GM12878 (cell line): ENCODE results near the gene ATP4A. TPM values are rescaled to one million over a fixed set of nuclear protein-coding genes. Genes with fewer than 3 reads are reported as not detected.
A peak's percentile ranks its signal among the peaks of the same experiment; 100 is the strongest.

Experiments used
- ATAC-seq: fragments of 200-7000 bp; cut with Tn5 transposase; 3 replicates; pipeline ENCODE4 v1.9.1; 2020; ENCODE audit warnings: mild to moderate bottlenecking, moderate library complexity
- BruUV-seq: library from RNA; stranded (reverse); fragments of 400-500 nt; replicated peaks from 2 replicates; lab custom pipeline; 2021; lab: Mats Ljungman, UMichigan
- CTCF ChIA-PET: fragments of 300-600 bp; sonication (Branson Sonifier 250); formaldehyde crosslinking; extraction: SDS; loops from one replicate; lab custom pipeline; 2021; ENCODE audit warnings: inconsistent platforms; lab: Yijun Ruan, JAX
- POLR2A ChIA-PET: fragments of 350-600 bp; formaldehyde crosslinking; extraction: SDS; loops from one replicate; lab custom pipeline; 2021; ENCODE audit warnings: inconsistent platforms; lab: Charles Lee
- RAD21 ChIA-PET: fragments of 300-600 bp; sonication (Branson Sonifier 250); formaldehyde crosslinking; loops from one replicate; lab custom pipeline; 2023; ENCODE audit warnings: antibody characterized with exemption; ENCODE audit not compliant: unreplicated experiment; lab: Charles Lee
- SMC1A ChIA-PET: fragments of 300-600 bp; sonication (Branson Sonifier 250); formaldehyde crosslinking; loops from one replicate; lab custom pipeline; 2023; ENCODE audit not compliant: unreplicated experiment, uncharacterized antibody; lab: Charles Lee
- DNase-seq: peaks from one replicate; pipeline ENCODE4 v3.0.0-alpha.2; 2011; ENCODE audit warnings: low read depth, low spot score
- FAIRE-seq: peaks from 3 replicates; lab custom pipeline; 2011; peaks lifted over from hg19 to GRCh38; lab: Jason Lieb, UNC
- H2AFZ ChIP-seq: 2 replicates; pipeline ENCODE4 v1.6.0; 2011; ENCODE audit warnings: low read depth, low read length, control low read depth; ENCODE audit not compliant: control insufficient read depth
- H3K27ac ChIP-seq: 2 replicates; pipeline ENCODE4 v1.5.1; 2011; ENCODE audit warnings: control low read depth; ENCODE audit not compliant: control insufficient read depth, insufficient read depth
- H3K27me3 ChIP-seq, 2 experiments: replicated peaks in 1 of 2; 2 replicates each; pipeline versions ENCODE4 v1.6.0 to v1.6.1; 2011; ENCODE audit warnings: low read length in 1 of 2; ENCODE audit not compliant: control insufficient read depth in 2 of 2, insufficient read depth in 2 of 2
- H3K36me3 ChIP-seq, 2 experiments: 2 replicates each; pipeline ENCODE4 v1.5.1; 2011; ENCODE audit warnings: low read length in 1 of 2; ENCODE audit not compliant: control insufficient read depth in 2 of 2, insufficient read depth in 2 of 2
- H3K4me1 ChIP-seq: 2 replicates; pipeline ENCODE4 v1.6.1; 2011; ENCODE audit warnings: mild to moderate bottlenecking, low read length, moderate library complexity, mixed read lengths; ENCODE audit not compliant: control insufficient read depth, insufficient read depth
- H3K4me2 ChIP-seq: 2 replicates; pipeline ENCODE4 v1.6.0; 2011; ENCODE audit warnings: control low read depth; ENCODE audit not compliant: control insufficient read depth, insufficient read depth
- H3K4me3 ChIP-seq: fragments of 200-600 bp; sonication (generic); 2 replicates; pipeline ENCODE4 v1.5.1; 2016
- H3K79me2 ChIP-seq: 2 replicates; pipeline ENCODE4 v1.6.0; 2011; ENCODE audit warnings: low read length; ENCODE audit not compliant: control insufficient read depth, insufficient read depth
- H3K9ac ChIP-seq: 2 replicates; pipeline ENCODE4 v1.8.0; 2011; ENCODE audit warnings: low read length, control low read depth, mixed read lengths; ENCODE audit not compliant: control insufficient read depth, insufficient read depth
- H3K9me3 ChIP-seq: replicated peaks from 3 replicates; pipeline ENCODE4 v1.5.1; 2011; ENCODE audit warnings: mild to moderate bottlenecking, low read length; ENCODE audit not compliant: control insufficient read depth, insufficient read depth
- H4K20me1 ChIP-seq: 2 replicates; pipeline ENCODE4 v1.6.0; 2011; ENCODE audit not compliant: control insufficient read depth, insufficient read depth
- BCLAF1 ChIP-seq: fragments of 450-650 bp; IDR thresholded peaks from 2 replicates; pipeline ENCODE4 v1.6.1; 2017; ENCODE audit warnings: antibody characterized with exemption, mild to moderate bottlenecking, moderate library complexity
- BHLHE40 ChIP-seq, 2 experiments: fragments of 450-650 bp in 1 of 2; IDR thresholded peaks; 2 replicates each; pipeline ENCODE4 v1.6.1; 2011 to 2017; ENCODE audit warnings: low read depth in 2 of 2, borderline replicate concordance in 1 of 2, improper control_type of control experiment in 1 of 2, low read length in 1 of 2, mild to moderate bottlenecking in 1 of 2
- BRCA1 ChIP-seq: IDR thresholded peaks from 2 replicates; pipeline ENCODE4 v1.6.1; 2011; ENCODE audit warnings: low read depth, low read length, improper control_type of control experiment
- CHD1 ChIP-seq: IDR thresholded peaks from 2 replicates; pipeline ENCODE4 v1.6.1; 2012; ENCODE audit warnings: low read depth, low read length, improper control_type of control experiment
- CHD2 ChIP-seq: IDR thresholded peaks from 2 replicates; pipeline ENCODE4 v1.6.1; 2011; ENCODE audit warnings: low read depth, low read length, improper control_type of control experiment, borderline replicate concordance
- E2F8 ChIP-seq: fragments of 450-650 bp; IDR thresholded peaks from 2 replicates; pipeline ENCODE4 v1.6.1; 2018; ENCODE audit warnings: mild to moderate bottlenecking, low read depth, moderate library complexity; ENCODE audit not compliant: partially characterized antibody
- IKZF1 ChIP-seq: fragments of 450-650 bp; conservative IDR thresholded peaks from 2 replicates; pipeline ENCODE4 v1.6.1; 2017; ENCODE audit warnings: antibody characterized with exemption, mild to moderate bottlenecking
- MTA2 ChIP-seq: fragments of 450-650 bp; IDR thresholded peaks from 2 replicates; pipeline ENCODE4 v1.6.1; 2016; ENCODE audit warnings: low read depth, mild to moderate bottlenecking, moderate library complexity
- NFIC ChIP-seq: IDR thresholded peaks from 2 replicates; pipeline ENCODE4 v1.6.1; 2012; ENCODE audit warnings: low read depth, mild to moderate bottlenecking, inconsistent platforms, low read length, moderate library complexity
- PAX5 ChIP-seq: IDR thresholded peaks from 2 replicates; pipeline ENCODE4 v1.6.1; 2011; ENCODE audit warnings: low read depth, low read length, borderline replicate concordance
- RB1 ChIP-seq: fragments of 450-650 bp; formaldehyde crosslinking; IDR thresholded peaks from 2 replicates; pipeline ENCODE4 v1.6.1; 2017; ENCODE audit warnings: mild to moderate bottlenecking, borderline replicate concordance
- SP1 ChIP-seq: IDR thresholded peaks from one replicate; pipeline ENCODE4 v1.6.1; 2011; ENCODE audit warnings: low read depth, low read length
- SRF ChIP-seq, 2 experiments: IDR thresholded peaks; 2 replicates each; pipeline ENCODE4 v1.6.1; 2011; ENCODE audit warnings: low read depth in 2 of 2, low read length in 2 of 2, mild to moderate bottlenecking in 1 of 2, moderate library complexity in 1 of 2
- TBL1XR1 ChIP-seq: IDR thresholded peaks from 2 replicates; pipeline ENCODE4 v1.6.1; 2012; ENCODE audit warnings: low read depth, low read length, improper control_type of control experiment
- WGBS: methylation state at CpG from one replicate; pipeline ENCODE4 v1.1.6; 2016; ENCODE audit warnings: low lambda C conversion rate; ENCODE audit not compliant: insufficient replicate concordance, insufficient coverage; ENCODE audit errors: missing lambda C conversion rate; 5-methylcytosine and 5-hydroxymethylcytosine counted together
- in situ Hi-C: fragments of 300-500 bp; cut with MboI; formaldehyde crosslinking; loops from 9 replicates; pipeline ENCODE4 v1.14.3; 2018; ENCODE audit warnings: mixed read lengths
- intact Hi-C: fragments of 100-400 bp; cut with micrococcal nuclease; formaldehyde crosslinking; loops from one replicate; pipeline ENCODE4 v1.14.2; 2022; ENCODE audit not compliant: unreplicated experiment
- polyA plus RNA-seq, 11 experiments: library from polyadenylated mRNA; depleted of rRNA in 4 of 11; unstranded in 6 of 11; stranded (reverse) in 5 of 11; fragments of >200 nt; fragmentation: Nextera tagmentation in 4 of 11; fragmentation: Illumina TruSeq in 1 of 11; extraction: Ambion mirVana in 4 of 11; extraction: Trizol in 1 of 11; gene quantifications; 1 replicate in 1 of 11; 2 replicates in 10 of 11; pipeline versions ENCODE4 v1.2.1 to v1.2.3, GENCODE V29; 2011 to 2016; ENCODE audit warnings: inconsistent platforms in 2 of 11, missing spikeins in 2 of 11, low read depth in 1 of 11
- total RNA-seq, 4 experiments: library from RNA; depleted of rRNA in 3 of 4; stranded (reverse); fragments of >200 nt in 3 of 4; fragmentation: Illumina TruSeq in 1 of 4; extraction: Trizol in 1 of 4; gene quantifications; 2 replicates each; pipeline versions ENCODE4 v1.2.1 to v1.2.3, GENCODE V29; 2013 to 2021
- TF ChIP-seq, protein P1 (sequence below): IDR thresholded peaks from 2 replicates; pipeline ENCODE4 v1.6.1; 2012; ENCODE audit warnings: low read depth, low read length, improper control_type of control experiment
- TF ChIP-seq, protein P2 (sequence below): IDR thresholded peaks from 2 replicates; pipeline ENCODE4 v1.6.1; 2011; ENCODE audit warnings: low read depth, mild to moderate bottlenecking, low read length, moderate library complexity, borderline replicate concordance; ENCODE audit errors: extremely low read depth

The ATP4A gene
- total and polyA plus RNA-seq, 10 of the 15 experiments (the other 5 are each of a cell fraction or from before 2014, with no cell fraction given), result 0.03 to 1.5 (median 0.11) TPM; not detected in 3

DNA sequence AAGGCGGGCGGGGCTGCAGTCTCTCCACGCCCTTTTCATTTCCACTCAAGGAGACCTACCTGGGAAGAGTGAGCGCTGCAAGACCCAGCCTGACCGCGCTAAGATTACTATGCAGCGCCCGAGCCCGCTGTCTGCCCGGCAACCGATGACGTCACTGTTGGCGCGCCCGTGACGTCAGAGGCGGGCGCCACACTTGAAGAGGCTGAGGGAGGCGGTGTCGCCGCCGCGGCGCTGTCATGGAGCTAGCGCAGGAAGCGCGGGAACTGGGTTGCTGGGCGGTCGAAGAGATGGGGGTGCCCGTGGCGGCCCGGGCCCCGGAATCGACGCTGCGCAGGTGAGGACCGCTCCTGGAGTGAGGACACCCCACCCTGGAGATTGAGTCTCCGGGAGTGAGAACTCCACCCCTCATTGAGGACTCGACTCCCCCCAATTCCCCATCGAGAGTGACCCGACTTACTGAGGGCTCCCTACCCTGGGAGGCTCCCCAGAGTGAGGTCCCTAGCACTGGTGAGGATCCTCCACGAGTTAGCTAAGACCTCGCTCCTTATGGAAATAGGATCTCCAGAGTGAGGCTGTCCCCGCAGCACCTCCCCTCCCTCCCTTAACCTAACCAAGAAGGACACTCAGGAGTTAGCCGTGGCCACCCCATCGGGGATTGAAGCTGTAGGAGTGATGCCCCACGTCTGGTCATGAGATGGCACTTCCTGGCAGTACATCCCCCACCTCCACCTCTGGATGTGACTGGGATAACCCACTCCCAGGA is 49.3 kb upstream of the ATP4A start, which contains the start of gene HAUS5:
Gene HAUS5, plus strand, starts transcription at position 177 of the 763 bp plus-strand sequence. Its CDS starts 60 bp downstream, at position 237.
- FAIRE-seq (peak; percentile 95), ATAC-seq (peak; percentile 92), DNase-seq (peak; percentile 70)
- H3K4me2 ChIP-seq, result peak within 1 kb of the TSS; percentile 57
- no peaks in the 10 kb centered on the region for H4K20me1 ChIP-seq
- H3K79me2 ChIP-seq, result peaks cover 4% of the 10 kb centered on the region
- CTCF ChIA-PET, result interaction anchor here (0.7 to 1.6 kb wide), 4 partner anchors 12 to 102 kb away, joined by 3 to 4 read pairs (median 3); no protein-coding TSS in a partner anchor
- no peaks in the 10 kb centered on the region for H3K36me3 ChIP-seq
- in situ Hi-C loops, result no loop called here
- WGBS, result 2% methylated on average over 47 of the region's 47 CpGs
- H3K9ac ChIP-seq, result peak within 1 kb of the TSS; percentile 95
- H3K4me3 ChIP-seq, result peak within 1 kb of the TSS; percentile 74
- H3K4me1 ChIP-seq, result peaks cover 17% of the 10 kb centered on the region
- intact Hi-C loops, result loop anchor here (5.0 kb wide), 1 partner anchor 65 kb away; the partner anchor contains the start of gene TMEM147
- SMC1A ChIA-PET, result interaction anchor here (0.6 to 2.3 kb wide), 6 partner anchors 11 to 102 kb away, joined by 3 to 8 read pairs (median 4); no protein-coding TSS in a partner anchor
- RAD21 ChIA-PET, result interaction anchor here (0.8 to 1.2 kb wide), 3 partner anchors 36 to 102 kb away, joined by 3 read pairs; partner anchors contain the start of gene COX6B1
- BruUV-seq, result TSS peak; percentile 73
- POLR2A ChIA-PET, result interaction anchor here (0.7 to 3.7 kb wide), 9 partner anchors 8 to 104 kb away, joined by 3 to 30 read pairs (median 5); partner anchors contain the start of gene COX6B1
- no peaks in the 10 kb centered on the region for H3K27me3 ChIP-seq
- peaks cover 7% of the 10 kb centered on the region for H3K9me3 ChIP-seq
- peak within 1 kb of the TSS; percentile 91 for H2AFZ ChIP-seq
- H3K27ac ChIP-seq, result peak within 1 kb of the TSS; percentile 81
- TF ChIP-seq PAX5 (peak; percentile 21; the same call in 1 of the 2 replicates), CHD1 (no peak), RB1 (peak; percentile 99), BHLHE40 (IDR thresholded peaks at IDR 0.05; ENCODE audit: borderline replicate concordance in 1 of 2, low read depth in 2 of 2, low read length in 1 of 2) (peak; percentile 72 to 89), BCLAF1 (no peak), SP1 (peak; percentile 65), BRCA1 (peak; percentile 81), CHD2 (peak; percentile 62), SRF (IDR thresholded peaks at IDR 0.05; ENCODE audit: low read depth in 2 of 2, low read length in 2 of 2) (peak; percentile 56 to 92), TBL1XR1 (no peak), NFIC (no peak), MTA2 (0 out of 2 replicates have a peak, but pooled peaks have one; percentile 2), IKZF1 (peak; percentile 85), E2F8 (peak; percentile 95)
- TF ChIP-seq, protein P1, sequence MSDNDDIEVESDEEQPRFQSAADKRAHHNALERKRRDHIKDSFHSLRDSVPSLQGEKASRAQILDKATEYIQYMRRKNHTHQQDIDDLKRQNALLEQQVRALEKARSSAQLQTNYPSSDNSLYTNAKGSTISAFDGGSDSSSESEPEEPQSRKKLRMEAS, result no peak; the same call in 1 of the 2 replicates
- TF ChIP-seq, protein P2, sequence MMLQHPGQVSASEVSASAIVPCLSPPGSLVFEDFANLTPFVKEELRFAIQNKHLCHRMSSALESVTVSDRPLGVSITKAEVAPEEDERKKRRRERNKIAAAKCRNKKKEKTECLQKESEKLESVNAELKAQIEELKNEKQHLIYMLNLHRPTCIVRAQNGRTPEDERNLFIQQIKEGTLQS, result peak; percentile 91
